RCC 7860 (cell line): ENCODE measurements around the gene PRR15L.

ENCODE experiments used
- DNase-seq: peaks from one replicate; pipeline ENCODE4 v3.0.0-alpha.2; 2015; ENCODE audit warnings: low spot score
- FAIRE-seq: peaks from 2 replicates; lab custom pipeline; 2012; peaks lifted over from hg19 to GRCh38; lab: Jason Lieb, UNC

PRR15L gene

DNA sequence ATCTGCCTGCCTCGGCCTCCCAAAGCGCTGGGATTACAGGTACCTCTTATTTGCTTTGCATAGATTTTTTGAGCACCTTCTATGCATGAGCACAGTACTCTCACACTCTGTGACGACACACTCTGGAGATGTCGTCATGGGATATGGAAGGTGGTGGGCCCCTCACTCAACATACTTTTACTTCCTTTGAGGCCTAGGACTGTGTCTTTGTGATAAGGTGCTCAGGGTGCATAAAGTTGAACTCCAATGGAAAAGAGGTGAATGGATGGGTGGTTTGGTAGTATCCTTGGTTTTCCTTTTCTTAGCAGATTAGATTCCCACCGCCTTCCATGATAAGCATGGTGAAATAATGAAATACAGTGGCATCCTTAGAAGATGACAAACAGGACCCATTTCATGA, 7.2 kb upstream of the PRR15L start:
- no peak for FAIRE-seq
- DNase-seq, result no peak

DNA sequence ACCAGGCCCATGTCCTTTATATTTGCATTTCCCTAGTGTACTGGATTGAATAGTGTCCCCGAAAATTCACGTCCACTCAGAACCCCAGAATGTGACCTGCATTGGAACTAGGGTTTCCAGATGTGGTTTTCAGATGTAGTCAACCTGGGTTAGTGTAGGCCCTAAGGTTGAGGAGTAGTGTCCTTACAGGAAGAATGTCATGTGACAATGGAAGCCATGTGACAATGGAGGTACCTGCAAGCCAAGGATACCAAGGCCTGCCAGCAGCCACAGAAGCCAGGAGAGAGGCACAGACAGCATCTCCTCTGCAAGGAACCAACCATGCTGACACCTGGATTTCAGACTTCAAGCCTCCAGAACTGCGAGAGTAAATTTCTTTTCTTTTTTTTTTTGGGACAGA, 5.2 kb upstream of the PRR15L start:
- FAIRE-seq (no peak), DNase-seq (no peak)

DNA sequence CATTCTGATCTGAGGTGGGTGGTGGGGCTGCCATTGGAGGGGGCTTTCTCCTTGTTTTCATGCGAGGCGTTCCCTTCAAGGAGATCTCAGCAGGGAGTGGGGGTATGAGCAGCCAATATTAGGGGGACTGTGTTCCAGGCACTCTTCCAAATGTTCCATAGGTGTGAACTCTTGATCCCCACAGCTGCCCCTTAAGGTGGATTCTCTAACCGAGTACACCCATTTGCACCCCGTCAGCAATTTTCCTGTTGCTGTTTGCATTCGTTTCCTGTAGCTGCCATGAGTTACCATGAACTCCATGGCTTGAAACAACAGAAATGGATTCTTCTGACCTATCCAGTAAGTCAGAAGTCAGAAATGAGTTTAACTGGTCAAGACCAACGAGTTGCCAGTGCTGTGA, 3.7 kb upstream of the PRR15L start:
- no peak for FAIRE-seq
- no peak for DNase-seq

DNA sequence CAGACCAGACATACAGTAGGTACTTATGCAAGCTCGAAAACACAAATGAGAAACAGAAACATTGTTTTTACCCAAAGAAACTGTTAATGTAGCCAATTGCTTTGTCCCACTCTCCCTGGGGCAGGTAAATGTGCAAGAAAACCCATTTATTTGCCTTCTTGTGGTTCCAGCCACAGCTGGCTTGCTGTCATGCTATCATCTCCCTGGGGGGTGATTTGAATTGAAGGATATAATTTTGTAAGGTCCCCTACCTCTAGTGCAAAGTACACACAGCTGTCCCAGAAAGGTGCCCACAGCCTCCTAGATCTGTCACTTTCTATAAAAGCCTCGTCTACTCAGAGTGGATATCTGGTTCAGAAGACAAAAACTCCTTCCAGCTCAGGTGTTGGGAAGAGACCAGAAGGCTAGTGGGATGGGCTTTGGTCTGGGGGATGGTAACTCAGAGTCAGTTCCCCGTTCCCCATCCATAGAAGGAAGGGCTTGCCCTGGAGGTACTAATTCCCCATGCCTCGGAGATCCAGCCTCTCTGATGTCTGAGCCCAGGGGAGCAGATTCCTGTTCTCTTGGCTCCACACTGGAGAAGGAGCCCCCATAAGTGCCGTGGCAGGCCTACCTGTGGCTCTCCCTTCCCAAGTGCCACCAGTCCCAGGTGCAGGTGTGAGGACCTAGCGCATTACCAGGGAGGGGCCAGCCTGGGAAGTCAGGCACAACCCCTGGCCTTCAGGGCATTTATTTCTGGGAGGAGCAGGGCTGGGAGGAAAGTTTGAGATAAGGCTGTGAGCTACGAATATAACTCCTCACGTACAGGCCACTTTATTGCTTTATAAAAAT, 2.4 kb upstream of the PRR15L start:
- DNase-seq (no peak), FAIRE-seq (no peak)

DNA sequence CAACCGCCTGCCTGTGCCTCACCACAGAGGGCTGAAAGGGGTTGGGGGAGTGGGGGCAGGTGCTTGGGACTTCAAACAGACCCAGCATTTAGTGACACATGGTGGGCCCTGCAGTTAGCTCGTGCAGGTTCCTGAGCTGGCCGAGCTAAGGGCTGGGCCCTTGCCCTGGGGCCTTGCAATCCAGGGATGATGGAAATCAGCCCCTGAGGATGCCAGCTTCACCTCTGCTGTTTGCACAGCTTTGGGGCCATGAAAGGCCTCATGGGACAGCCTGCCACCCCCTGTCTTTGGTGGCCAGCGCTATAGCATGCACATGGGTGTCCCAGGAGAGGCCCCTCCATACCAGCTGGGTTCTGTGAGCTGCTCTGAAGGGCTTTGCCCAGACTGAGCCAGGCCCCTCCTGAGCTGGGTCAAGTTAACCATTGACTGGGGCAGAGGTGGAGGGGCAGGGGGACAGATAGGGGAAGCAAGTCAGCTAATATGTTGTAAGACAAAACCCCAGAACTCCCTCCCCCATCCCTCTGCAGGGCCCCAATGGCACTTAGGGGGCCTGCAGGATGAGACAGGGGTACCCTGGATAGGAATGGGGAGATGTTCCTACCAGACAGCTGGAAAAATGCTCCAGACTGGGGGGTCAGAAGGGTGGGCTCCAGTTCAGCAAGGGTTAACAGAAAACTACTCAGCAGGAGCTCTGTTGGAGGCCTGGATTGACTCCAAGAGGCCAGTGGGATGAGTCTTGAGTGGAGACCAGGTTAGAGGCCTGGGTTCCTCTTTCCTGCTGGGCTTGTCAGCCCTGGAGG, 692 bp downstream of the PRR15L start:
- DNase-seq (no peak), FAIRE-seq (no peak)

DNA sequence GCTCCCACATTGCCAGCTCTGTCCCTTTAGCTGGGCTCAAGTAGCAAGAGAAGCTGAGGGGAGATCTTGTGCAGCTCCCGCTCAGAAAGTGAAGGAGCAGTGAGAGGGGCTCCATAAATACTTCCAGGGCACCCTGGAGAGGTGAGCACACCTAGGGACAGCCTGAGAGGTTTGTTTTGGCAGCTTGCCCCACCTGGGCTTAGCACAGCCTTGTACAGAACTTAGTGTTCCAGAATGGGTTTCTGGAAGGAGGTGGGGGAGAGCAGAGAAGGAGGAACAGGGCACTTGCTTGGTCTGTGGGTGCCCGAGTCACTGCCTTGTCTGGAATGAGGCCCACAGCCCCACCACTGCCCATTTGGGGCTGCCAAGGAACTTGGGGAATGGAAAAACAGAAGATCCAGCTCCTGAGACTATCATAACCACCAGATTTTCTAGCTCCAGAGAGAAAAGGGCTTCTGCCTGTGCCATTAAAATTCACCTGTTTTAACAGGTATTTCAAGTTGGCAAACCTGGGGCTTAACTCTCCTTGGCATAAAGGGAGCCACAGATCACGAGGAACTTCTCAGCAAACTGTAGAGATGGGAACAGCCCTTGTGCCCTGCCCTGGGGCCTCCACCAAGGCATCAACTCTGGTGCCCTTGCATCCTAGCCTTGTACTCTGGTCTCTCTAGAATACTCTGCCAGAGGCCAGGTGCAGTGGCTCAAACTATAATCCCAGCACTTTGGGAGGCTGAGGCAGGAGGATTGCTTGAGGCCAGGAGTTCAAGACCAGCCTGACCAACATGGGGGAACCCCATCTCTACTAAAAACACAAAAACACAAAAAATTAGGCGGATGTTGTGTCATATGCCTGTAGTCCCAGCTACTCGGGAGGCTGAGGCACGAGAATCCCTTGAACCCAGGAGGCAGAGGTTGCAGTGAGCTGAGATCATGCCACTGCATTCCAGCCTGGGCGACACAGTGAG, 1.9 kb downstream of the PRR15L start:
- FAIRE-seq (no peak), DNase-seq (no peak)

DNA sequence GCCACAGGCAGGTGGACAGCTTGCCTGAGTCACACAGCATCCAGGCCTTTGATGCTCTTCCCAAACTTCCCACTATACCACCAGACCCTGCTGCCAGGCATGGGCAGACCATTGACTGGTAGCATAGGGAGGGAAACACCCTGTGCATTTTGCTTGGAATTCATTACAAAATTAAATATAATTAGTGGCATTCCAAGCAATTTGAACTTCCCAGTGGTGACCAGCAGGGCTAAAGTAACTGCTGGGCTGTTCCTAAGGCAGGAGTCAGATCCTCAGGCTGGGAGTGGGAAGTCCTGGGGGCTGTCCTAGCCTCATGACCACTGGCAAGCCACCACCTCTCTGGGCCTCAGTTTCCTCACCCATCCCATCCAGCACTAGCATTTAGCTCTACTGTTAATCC, 3.8 kb downstream of the PRR15L start:
- FAIRE-seq (no peak), DNase-seq (no peak)

DNA sequence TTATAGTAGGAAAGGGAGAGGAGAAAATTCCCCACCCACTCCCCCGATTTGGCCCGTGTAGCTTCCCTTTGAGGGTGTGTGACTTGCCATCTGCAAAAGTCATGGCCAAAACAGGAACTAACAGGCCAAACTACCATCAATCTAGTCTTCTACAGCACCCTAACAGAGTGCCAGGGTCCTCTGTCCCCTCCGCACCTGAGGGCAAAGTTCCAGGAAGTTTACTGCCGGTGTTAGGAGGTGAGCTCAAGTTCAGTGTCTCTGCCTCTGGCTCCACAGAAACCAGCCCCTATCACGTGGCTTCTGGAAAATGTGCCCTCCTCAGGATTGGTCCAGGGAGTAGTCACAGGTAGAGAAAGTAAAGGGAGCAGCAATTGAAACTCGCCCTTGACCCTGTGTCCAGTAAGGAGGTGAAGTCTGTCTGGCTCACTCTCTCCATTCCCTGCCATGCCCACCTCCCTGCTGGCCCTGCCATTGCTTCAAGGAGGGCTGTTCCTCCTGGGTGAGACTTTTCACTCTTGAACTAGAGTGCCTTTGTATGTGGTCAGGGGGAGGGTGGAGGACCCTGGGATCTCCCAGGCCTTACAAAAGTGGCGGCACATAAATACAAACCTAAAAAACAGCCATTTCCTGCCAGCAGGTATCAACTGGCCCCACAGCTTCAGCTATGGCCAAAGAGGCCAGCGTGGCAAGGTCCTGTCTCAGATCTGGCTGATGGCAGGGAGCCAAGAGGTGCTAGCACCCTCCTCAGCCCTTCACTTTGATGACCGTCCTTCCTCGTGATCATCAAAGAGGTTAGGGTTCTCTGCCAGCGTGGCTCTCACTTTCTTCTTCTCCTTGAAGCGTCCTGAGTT, 5.3 kb downstream of the PRR15L start:
- no peak for FAIRE-seq

DNA sequence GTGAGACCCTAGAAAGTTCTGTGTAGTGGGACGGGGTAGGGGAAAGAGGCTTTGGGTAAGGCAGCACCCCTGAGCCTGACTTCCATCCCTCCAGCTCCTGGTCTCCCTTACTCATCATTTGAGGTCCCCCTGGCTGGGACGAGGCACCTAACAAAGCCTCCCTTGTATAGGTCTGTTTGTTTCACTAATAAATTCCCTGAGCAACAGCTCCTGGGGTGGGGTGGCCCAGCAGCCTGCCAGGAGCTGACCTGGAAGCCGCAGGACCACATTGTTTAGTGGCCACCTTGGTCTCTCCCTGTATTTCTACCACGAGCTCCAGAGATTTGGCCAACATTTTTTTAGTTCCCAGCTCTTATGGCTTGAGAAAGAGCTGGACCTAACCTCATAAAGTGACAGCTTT, 7.2 kb downstream of the PRR15L start:
- no peak for DNase-seq
- no peak for FAIRE-seq

More for the DNA sequence above, 5.3 kb downstream of the PRR15L start:
- DNase-seq, result no peak

DNA sequence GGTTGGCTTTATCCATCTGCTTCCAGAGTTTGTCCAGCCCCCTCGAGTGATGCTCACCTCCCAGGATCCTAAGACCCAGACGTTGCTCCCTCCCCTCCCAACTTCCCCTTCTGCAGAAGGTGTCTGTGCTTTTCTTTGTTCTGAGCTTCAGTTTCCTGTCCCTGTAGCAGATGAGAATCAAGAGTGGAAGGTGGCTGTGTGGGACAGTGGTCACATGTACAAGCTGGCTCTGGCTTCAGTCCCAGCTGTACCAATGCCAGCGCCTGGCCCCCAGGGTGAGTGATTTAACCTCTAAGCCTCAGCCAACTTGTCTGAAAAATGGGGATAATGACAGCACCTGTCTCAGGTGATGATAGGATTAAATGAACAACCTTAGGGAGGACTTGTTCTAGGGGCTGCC, 7.7 kb downstream of the PRR15L start:
- FAIRE-seq, result no peak
- no peak for DNase-seq

DNA sequence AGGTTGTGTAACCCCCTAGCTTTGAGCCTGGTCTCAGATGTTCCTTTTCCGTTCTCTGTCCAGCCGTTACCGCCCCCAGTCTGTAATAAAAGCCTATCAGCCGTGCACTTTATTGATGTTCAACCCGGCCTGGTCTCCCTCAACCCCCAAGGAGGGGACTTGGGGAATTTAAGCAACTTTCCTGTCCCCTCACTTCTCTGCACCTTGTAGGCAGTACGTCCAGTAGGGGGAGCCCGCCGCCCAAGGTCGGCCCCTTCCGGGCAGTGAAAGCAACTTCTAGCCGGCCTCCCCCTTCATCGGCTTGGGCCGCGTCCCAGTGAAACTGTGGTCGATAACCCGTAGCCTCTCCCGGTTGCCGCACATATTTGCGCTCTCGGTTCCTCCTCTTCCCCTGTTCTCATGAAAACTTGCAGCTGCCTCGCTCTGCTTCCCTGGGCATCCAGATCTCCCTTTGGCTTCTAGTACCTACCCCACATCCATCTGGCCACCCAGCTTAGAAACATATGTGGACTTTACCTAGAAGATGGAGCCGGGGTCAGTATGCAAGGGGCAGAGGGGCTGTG, 8.4 kb downstream of the PRR15L start:
- FAIRE-seq, result no peak
- DNase-seq, result peak; percentile 55

DNA sequence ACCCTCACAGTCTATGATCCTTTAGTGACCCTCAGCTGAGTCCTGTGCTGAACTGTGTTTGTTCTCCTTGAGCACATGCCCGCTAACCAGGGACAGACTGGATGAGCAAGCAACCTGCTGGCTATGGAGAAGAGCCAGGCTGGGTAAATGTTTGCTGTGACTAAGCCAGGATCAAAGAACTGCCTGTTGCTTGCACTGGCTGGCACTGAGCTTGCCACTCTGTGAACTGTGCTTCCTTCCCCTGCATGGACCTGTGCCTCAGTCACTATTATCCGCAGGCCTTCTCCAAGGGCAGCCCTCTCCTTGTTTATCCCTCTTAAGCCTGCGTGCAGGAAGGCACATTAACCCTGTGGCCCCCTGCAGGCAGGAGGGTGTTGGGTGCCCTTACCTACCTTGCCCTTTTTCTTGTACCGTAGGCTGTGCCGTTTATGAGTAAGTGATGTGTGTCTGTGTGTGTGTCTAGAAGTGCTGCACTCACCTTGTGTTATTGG, 8.9 kb downstream of the PRR15L start:
- FAIRE-seq (no peak), DNase-seq (peak; percentile 70)

DNA sequence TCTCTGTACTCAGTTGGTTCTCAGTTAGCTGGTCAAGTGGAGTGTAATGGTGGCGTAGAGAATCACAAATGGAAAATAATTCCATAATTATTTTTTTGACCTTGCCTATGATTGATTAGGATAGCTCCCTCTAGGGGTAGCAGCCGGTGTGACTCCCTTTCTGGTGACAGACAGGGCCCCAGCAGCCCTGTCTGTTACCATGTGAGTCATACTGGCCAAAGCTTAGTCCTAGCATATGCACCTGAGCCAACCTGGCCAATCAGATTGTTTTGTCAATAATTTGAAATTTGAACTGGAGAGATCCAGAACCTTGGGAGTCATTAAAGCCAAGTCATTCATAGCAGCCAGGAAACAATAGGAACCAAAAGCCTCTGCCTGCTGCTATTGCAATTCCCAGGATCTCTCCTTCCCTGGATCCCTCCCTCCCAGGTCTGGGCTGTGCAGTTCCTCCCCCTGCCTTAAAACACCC, 10.7 kb downstream of the PRR15L start:
- FAIRE-seq (peak; percentile 83), DNase-seq (peak; percentile 82)

DNA sequence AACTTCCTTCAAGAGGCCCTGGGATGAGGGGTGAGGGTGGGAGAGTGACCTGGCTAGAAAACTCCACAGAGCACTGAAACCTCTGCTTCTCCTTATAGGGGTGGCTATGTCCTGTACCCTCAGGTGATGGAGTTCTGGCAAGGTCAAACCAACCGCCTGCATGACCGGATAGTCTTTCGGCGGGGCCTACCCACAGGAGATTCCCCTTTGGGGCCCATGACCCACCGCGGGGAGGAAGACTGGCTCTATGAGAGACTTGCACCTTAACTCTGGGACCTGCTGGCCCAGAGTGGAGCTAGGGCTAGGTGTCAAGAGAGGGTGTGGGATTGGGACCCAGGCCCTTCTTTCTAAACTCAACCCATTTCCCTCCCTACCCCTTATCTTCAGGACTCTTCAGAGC, 11.2 kb downstream of the PRR15L start:
- FAIRE-seq (no peak), DNase-seq (no peak)

DNA sequence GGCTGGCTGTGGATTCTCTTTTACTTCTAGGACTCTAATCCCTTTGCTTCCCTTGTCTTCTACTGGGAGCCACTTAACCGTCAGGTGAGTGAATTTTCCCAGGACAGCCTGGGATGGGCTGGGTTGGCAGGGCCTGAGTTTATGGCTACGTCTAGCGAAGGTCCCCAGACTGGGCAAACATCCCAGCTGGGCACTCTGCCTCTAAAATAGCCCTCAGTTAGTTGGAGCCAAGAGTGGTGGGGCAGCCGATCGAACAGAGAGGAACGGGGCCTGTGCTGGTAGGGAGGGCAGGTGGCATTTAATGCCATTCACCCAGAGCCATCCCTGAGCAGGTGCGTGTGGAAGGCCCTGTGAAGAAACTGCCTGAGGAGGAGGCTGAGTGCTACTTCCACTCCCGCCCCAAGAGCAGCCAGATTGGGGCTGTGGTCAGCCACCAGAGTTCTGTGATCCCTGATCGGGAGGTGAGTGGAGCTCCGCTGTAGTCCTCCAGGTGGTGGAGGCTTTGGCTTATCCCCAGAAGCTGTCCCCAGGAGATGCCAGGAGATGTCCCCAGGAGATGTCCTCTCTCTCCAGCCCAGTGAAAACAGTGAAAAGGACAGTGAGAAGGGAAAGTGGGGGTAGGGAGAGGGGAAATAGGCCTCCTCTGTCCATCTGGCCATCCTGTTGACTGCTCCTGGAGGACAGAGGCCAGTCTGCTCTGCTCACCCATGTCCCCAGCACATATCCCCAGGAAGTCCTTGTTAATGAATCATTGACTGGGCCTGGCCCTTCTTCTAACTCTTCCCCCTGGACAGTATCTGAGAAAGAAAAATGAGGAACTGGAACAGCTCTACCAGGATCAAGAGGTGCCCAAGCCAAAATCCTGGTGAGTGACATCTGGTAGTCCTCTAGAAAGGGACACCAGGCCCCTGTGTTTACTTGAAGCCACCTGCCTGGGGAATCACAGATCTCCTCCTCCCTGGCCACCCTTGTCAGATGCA, 11.9 kb downstream of the PRR15L start:
- FAIRE-seq (no peak), DNase-seq (no peak)

DNA sequence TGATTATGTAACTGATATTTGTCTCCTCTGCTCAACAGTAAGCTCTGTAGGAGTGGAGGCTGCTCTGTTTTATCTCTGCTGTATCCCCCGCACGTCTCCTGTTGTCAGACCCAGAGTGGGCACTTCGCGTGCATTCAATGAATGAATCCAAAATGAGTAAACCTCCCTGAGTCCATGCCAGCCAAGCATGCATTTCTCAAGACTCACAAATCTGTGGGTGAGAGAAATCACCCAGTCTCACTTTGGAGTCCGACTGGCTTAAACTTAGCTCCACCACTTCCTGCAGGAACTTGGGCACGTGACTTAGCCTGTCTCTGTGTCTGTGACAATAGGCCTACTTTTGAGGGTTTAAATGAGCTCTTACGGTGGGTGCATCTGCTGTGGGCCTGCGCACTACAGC, 12.6 kb downstream of the PRR15L start:
- DNase-seq (no peak), FAIRE-seq (no peak)

DNA sequence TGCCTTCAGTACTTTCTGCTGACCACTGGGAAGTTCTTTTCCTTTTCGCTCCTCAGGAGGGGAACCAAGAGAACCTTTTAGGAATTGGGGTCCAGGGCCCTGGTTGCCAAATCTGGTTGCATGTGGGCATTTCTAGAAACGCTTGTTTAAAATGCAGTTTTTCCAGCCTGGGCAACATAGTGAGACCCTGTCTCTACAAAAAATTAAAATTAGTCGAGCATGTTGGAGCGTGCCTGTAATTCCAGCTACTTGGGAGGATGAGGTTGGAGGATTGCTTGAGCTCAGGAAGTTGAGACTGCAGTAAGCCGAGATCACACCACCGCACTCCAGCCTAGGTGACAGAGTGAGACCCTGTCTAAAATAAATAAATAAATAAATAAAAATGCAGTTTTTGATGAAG, 15.1 kb downstream of the PRR15L start:
- DNase-seq, result no peak

DNA sequence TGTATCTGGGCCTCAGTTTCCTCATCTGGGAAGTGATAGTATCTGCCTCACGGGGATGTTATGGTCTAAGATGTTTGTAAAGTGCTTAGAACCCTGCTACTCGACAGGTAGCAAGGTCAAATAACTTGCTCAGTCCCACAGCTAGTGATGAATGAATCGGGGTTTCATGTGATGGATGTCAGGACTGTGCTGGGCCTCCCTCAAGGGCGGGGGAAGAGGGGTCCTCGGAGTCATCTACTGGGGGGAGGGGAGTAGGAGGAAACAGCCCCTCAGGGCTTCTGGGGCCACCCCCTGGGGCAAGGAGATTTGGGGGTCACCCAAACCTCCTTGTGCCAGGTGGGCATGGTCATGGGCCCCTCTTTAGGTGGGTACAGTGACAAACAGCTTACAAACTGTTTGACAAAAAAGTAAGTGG, 15.6 kb downstream of the PRR15L start:
- FAIRE-seq (no peak), DNase-seq (no peak)

More for the DNA sequence above, 15.1 kb downstream of the PRR15L start:
- FAIRE-seq, result no peak
